CD4-positive, alpha-beta memory T cell (primary cell): ENCODE data around the gene GSPT1. TPM values are rescaled to one million over a fixed set of nuclear protein-coding genes. Genes with fewer than 3 reads are reported as not detected.
"Not testable (repeated sequence)": the region's sequence is repeated elsewhere in the genome, so short reads cannot be mapped to it uniquely, and the experiment has no call there.

ENCODE experiments used
- CTCF ChIA-PET: fragments of 350-600 bp; sonication (Branson Sonifier 250); formaldehyde crosslinking; loops from one replicate; lab custom pipeline; 2021; ENCODE audit warnings: inconsistent platforms; ENCODE audit not compliant: partially characterized antibody; lab: Charles Lee
- POLR2A ChIA-PET: fragments of 350-600 bp; sonication (Branson Sonifier 250); formaldehyde crosslinking; loops from one replicate; lab custom pipeline; 2021; ENCODE audit not compliant: partially characterized antibody; lab: Charles Lee
- DNase-seq, 5 donors: peaks; one replicate each; pipeline versions ENCODE4 v3.0.0 to v3.0.0-alpha.2; 2020 to 2022; ENCODE audit warnings: mixed read lengths in 1 of 5
- H3K27ac ChIP-seq: one replicate; pipeline ENCODE4 v1.7.0; 2013; ENCODE audit warnings: low read depth, low read length
- H3K27me3 ChIP-seq: 2 replicates; pipeline ENCODE4 v1.7.0; 2013; ENCODE audit warnings: mild to moderate bottlenecking, low read length, moderate library complexity; ENCODE audit not compliant: insufficient read depth
- H3K36me3 ChIP-seq: 2 replicates; pipeline ENCODE4 v1.7.0; 2013; ENCODE audit warnings: mild to moderate bottlenecking, low read length, moderate library complexity; ENCODE audit not compliant: insufficient read depth
- H3K4me1 ChIP-seq: 2 replicates; pipeline ENCODE4 v1.7.0; 2013; ENCODE audit warnings: mild to moderate bottlenecking, low read length, moderate library complexity; ENCODE audit not compliant: insufficient read depth
- H3K4me3 ChIP-seq, 2 donors: one replicate each; pipeline ENCODE4 v1.7.0; 2013; ENCODE audit warnings: low read length in 2 of 2, mild to moderate bottlenecking in 1 of 2
- H3K9me3 ChIP-seq, 2 donors: one replicate each; pipeline ENCODE4 v1.7.0; 2013; ENCODE audit warnings: low read length in 2 of 2, control low read depth in 1 of 2; ENCODE audit not compliant: control insufficient read depth in 1 of 2
- H3K27ac Mint-ChIP-seq, 7 donors: one replicate each; pipeline ENCODE4 v1.8.0; 2020 to 2021; ENCODE audit warnings: mixed read lengths in 7 of 7, mild to moderate bottlenecking in 6 of 7, inconsistent platforms in 3 of 7, moderate library complexity in 3 of 7
- H3K27me3 Mint-ChIP-seq, 2 donors: one replicate each; pipeline ENCODE4 v1.8.0; 2020 to 2021; ENCODE audit warnings: mixed read lengths in 2 of 2
- H3K36me3 Mint-ChIP-seq, 2 donors: one replicate each; pipeline ENCODE4 v1.8.0; 2020 to 2021; ENCODE audit warnings: mixed read lengths in 2 of 2, inconsistent platforms in 1 of 2, mild to moderate bottlenecking in 1 of 2
- H3K4me1 Mint-ChIP-seq, 4 donors: one replicate each; pipeline ENCODE4 v1.8.0; 2020 to 2021; ENCODE audit warnings: mixed read lengths in 4 of 4, mild to moderate bottlenecking in 1 of 4
- H3K4me3 Mint-ChIP-seq, 8 donors: one replicate each; pipeline ENCODE4 v1.8.0; 2020 to 2021; ENCODE audit warnings: mixed read lengths in 8 of 8, mild to moderate bottlenecking in 7 of 8, moderate library complexity in 6 of 8, inconsistent platforms in 3 of 8
- H3K9me3 Mint-ChIP-seq, 8 donors: one replicate each; pipeline ENCODE4 v1.8.0; 2020 to 2021; ENCODE audit warnings: mixed read lengths in 8 of 8, mild to moderate bottlenecking in 5 of 8, inconsistent platforms in 3 of 8, moderate library complexity in 1 of 8
- intact Hi-C: fragments of 100-400 bp; cut with micrococcal nuclease; formaldehyde crosslinking; loops from one replicate; pipeline ENCODE4 v1.15.1; 2023
- polyA plus RNA-seq, 2 donors: library from polyadenylated mRNA; unstranded; fragments of 300-500 nt; fragmentation: Illumina TruSeq; gene quantifications; one replicate each; pipeline ENCODE4 v1.2.3, GENCODE V29; 2021
- total RNA-seq, 2 experiments: library from RNA; stranded (reverse); gene quantifications; one replicate each; pipeline ENCODE4 v1.2.3, GENCODE V29; 2021

GSPT1 gene
- total and polyA plus RNA-seq, 4 experiments from 2014 or later = 89.0 to 106 (median 98.7) TPM

- H3K4me1 ChIP-seq, DNase-seq, H3K9me3 ChIP-seq, H3K27me3 Mint-ChIP-seq, H3K4me3 Mint-ChIP-seq, H3K27ac ChIP-seq, intact Hi-C loops, H3K27ac Mint-ChIP-seq, H3K27me3 ChIP-seq, H3K36me3 ChIP-seq, CTCF ChIA-PET, H3K4me1 Mint-ChIP-seq, H3K36me3 Mint-ChIP-seq, H3K4me3 ChIP-seq, H3K9me3 Mint-ChIP-seq: not testable (repeated sequence)
- POLR2A ChIA-PET = interaction anchor here (0.6 to 0.7 kb wide), 2 partner anchors 51 to 66 kb away, joined by 3 read pairs; no protein-coding TSS in a partner anchor
Measured at GRCh38 chr16:11825520-11826165, 90.1 kb downstream of the GSPT1 start.

- no peaks in the 10 kb centered on the region for H3K36me3 ChIP-seq
- Mint-ChIP-seq H3K4me3 (no peak overlapping the region), H3K36me3 (no peaks in the 10 kb centered on the region), H3K4me1 (no peaks in the 10 kb centered on the region), H3K27me3 (no peaks in the 10 kb centered on the region), H3K9me3 (no peaks in the 10 kb centered on the region), H3K27ac (no peak overlapping the region)
- H3K27ac ChIP-seq = no peak overlapping the region
- intact Hi-C loops = no loop called here
- H3K4me3 ChIP-seq = no peak overlapping the region
- H3K27me3 ChIP-seq = no peaks in the 10 kb centered on the region
- H3K4me1 ChIP-seq = no peaks in the 10 kb centered on the region
- CTCF ChIA-PET = no interaction called here
- DNase-seq = no peak
- POLR2A ChIA-PET = no interaction called here
- H3K9me3 ChIP-seq = no peaks in the 10 kb centered on the region
Measured at GRCh38 chr16:11824362-11824761, 91.4 kb downstream of the GSPT1 start.

- H3K27ac ChIP-seq, intact Hi-C loops, H3K4me3 ChIP-seq, H3K36me3 Mint-ChIP-seq, H3K36me3 ChIP-seq, H3K4me1 Mint-ChIP-seq, H3K4me1 ChIP-seq, H3K9me3 ChIP-seq, H3K9me3 Mint-ChIP-seq, H3K4me3 Mint-ChIP-seq, POLR2A ChIA-PET, DNase-seq, H3K27ac Mint-ChIP-seq, H3K27me3 ChIP-seq, H3K27me3 Mint-ChIP-seq, CTCF ChIA-PET: not testable (repeated sequence)
Measured at GRCh38 chr16:11823645-11824044, 92.1 kb downstream of the GSPT1 start.

GRCh38 chr16:11819798-11820197 lies 96.0 kb downstream of the GSPT1 start:
- H3K4me1 ChIP-seq = no peaks in the 10 kb centered on the region
- intact Hi-C loops = no loop called here
- Mint-ChIP-seq H3K27me3 (peaks cover 0 to 2% of the 10 kb centered on the region in 2 donors), H3K27ac (no peak overlapping the region), H3K9me3 (no peaks in the 10 kb centered on the region), H3K36me3 (no peaks in the 10 kb centered on the region), H3K4me3 (no peak overlapping the region), H3K4me1 (no peaks in the 10 kb centered on the region)
- ChIA-PET CTCF (no interaction called here), POLR2A (interaction anchor here (0.6 kb wide), 1 partner anchor 33 kb away, joined by 5 read pairs; no protein-coding TSS in a partner anchor)
- no peak overlapping the region for H3K4me3 ChIP-seq
- H3K9me3 ChIP-seq = no peaks in the 10 kb centered on the region
- no peaks in the 10 kb centered on the region for H3K27me3 ChIP-seq
- no peaks in the 10 kb centered on the region for H3K36me3 ChIP-seq
- DNase-seq = no peak
- H3K27ac ChIP-seq = no peak overlapping the region

- H3K4me1 ChIP-seq, intact Hi-C loops, POLR2A ChIA-PET, DNase-seq, CTCF ChIA-PET, H3K4me3 ChIP-seq, H3K9me3 Mint-ChIP-seq, H3K27ac ChIP-seq, H3K36me3 Mint-ChIP-seq, H3K27ac Mint-ChIP-seq, H3K4me1 Mint-ChIP-seq, H3K27me3 ChIP-seq, H3K9me3 ChIP-seq, H3K27me3 Mint-ChIP-seq, H3K36me3 ChIP-seq, H3K4me3 Mint-ChIP-seq: not testable (repeated sequence)
Measured at GRCh38 chr16:11818970-11819369, 96.8 kb downstream of the GSPT1 start.

Other genes with a start within 250 kb of the GSPT1 start
- 10 to 100 TPM; 19.2 to 20.4 TPM for gene SNN, start 247.5 kb downstream of the GSPT1 start, total RNA-seq
- gene SNN, start 247.5 kb downstream of the GSPT1 start, polyA plus RNA-seq = 10 to 100 TPM; 16.1 to 16.7 TPM
- gene TXNDC11, start 173.1 kb downstream of the GSPT1 start, total RNA-seq = 10 to 100 TPM; 51.7 to 59.8 TPM
- 10 to 100 TPM; 54.7 to 62.6 TPM for gene TXNDC11, start 173.1 kb downstream of the GSPT1 start, polyA plus RNA-seq
- 10 to 100 TPM; 85.0 to 92.1 TPM for gene ZC3H7A, start 118.7 kb downstream of the GSPT1 start, total RNA-seq
- 10 to 100 TPM; 39.9 to 47.6 TPM for gene ZC3H7A, start 118.7 kb downstream of the GSPT1 start, polyA plus RNA-seq
- gene RSL1D1, start 64.4 kb downstream of the GSPT1 start, total RNA-seq = 100 to 1,000 TPM; 180 to 206 TPM
- gene RSL1D1, start 64.4 kb downstream of the GSPT1 start, polyA plus RNA-seq = 100 to 1,000 TPM; 124 to 325 TPM
- gene NPIPB2, start 26.1 kb upstream of the GSPT1 start, total RNA-seq = 10 to 100 TPM in 1 of 2 experiments, 1 to 10 TPM in 1; 9.0 to 16.0 TPM
- 1 to 10 TPM in 1 of 2 donors, not detected in 1; 1.8 TPM for gene NPIPB2, start 26.1 kb upstream of the GSPT1 start, polyA plus RNA-seq
- gene TNFRSF17, start 49.3 kb upstream of the GSPT1 start, total RNA-seq = not detected
- 1 to 10 TPM in 1 of 2 donors, not detected in 1; 3.0 TPM for gene TNFRSF17, start 49.3 kb upstream of the GSPT1 start, polyA plus RNA-seq
- 10 to 100 TPM; 26.6 to 29.2 TPM for gene SNX29, start 60.8 kb upstream of the GSPT1 start, total RNA-seq
- 10 to 100 TPM in 1 of 2 donors, 1 to 10 TPM in 1; 5.8 to 18.0 TPM for gene SNX29, start 60.8 kb upstream of the GSPT1 start, polyA plus RNA-seq